ENCODE measurements around the gene GPR107.

GPR107 gene

DNA sequence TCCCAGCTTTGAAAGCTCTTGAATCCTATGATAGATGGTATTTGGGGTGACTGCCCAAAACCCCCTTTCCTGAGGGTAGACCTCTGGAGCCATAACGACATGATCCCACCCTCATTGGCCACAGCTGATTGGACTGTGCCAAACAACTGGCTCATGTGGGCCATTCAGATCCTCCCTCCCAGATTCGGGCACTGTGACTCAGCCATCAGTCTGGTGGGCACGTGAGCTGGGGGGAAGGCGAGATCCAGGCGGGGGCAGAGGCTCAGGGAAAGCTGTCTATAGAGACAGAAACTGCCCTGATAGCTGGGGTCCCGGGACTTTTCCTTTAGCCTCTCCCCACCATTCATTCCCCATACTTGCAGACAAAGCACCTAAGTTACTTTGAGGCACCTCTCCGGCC lies 103.4 kb downstream of the GPR107 start:
- H3K27me3 ChIP-seq (replicated peaks): no peaks in the 10 kb centered on the region
- in situ Hi-C loops (cut with HindIII; ENCODE audit: low pct_ligation_motif_present, low sequenced_read_pairs): no loop called here

DNA sequence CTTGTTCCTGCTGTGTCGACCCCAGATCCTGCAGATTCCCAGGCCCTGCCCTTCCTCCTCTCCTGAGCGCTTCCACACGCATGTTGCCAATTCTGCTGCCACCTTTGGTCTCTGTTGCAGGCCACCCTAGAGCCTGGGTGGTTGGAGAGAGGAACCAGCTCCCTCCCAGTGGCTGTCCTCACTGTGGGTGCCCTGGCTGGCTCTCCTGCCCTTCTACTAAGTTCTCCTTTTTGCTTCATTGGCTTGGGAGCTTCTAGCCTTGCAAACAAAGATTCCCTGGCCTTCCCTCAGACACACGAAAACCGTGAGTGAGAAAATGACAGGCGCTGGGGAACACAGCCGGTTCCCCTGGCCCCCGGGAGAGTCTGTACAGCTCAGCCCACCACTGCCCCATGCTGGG lies 104.3 kb downstream of the GPR107 start:
- TF ChIP-seq, protein P1, sequence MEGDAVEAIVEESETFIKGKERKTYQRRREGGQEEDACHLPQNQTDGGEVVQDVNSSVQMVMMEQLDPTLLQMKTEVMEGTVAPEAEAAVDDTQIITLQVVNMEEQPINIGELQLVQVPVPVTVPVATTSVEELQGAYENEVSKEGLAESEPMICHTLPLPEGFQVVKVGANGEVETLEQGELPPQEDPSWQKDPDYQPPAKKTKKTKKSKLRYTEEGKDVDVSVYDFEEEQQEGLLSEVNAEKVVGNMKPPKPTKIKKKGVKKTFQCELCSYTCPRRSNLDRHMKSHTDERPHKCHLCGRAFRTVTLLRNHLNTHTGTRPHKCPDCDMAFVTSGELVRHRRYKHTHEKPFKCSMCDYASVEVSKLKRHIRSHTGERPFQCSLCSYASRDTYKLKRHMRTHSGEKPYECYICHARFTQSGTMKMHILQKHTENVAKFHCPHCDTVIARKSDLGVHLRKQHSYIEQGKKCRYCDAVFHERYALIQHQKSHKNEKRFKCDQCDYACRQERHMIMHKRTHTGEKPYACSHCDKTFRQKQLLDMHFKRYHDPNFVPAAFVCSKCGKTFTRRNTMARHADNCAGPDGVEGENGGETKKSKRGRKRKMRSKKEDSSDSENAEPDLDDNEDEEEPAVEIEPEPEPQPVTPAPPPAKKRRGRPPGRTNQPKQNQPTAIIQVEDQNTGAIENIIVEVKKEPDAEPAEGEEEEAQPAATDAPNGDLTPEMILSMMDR (IDR thresholded peaks at IDR 0.05; ENCODE audit: low read depth, low read length, missing control alignments): no peak
- H3K4me3 ChIP-seq (ENCODE audit: low read depth, low read length): no peak overlapping the region
- no peak overlapping the region for H3K27ac ChIP-seq
- DNase-seq: no peak
- in situ Hi-C loops (cut with HindIII; ENCODE audit: low pct_ligation_motif_present, low sequenced_read_pairs): no loop called here
- H3K27me3 ChIP-seq (replicated peaks): no peaks in the 10 kb centered on the region
- H3K36me3 ChIP-seq (replicated peaks): no peaks in the 10 kb centered on the region

More for the DNA sequence above, 103.4 kb downstream of the GPR107 start:
- Histone ChIP-seq H3K4me3 (ENCODE audit: low read depth, low read length) (no peak overlapping the region), H3K36me3 (replicated peaks) (no peaks in the 10 kb centered on the region), H3K27ac (no peak overlapping the region)
- TF ChIP-seq, protein P1 (IDR thresholded peaks at IDR 0.05; ENCODE audit: low read depth, low read length, missing control alignments): no peak
- DNase-seq: no peak

DNA sequence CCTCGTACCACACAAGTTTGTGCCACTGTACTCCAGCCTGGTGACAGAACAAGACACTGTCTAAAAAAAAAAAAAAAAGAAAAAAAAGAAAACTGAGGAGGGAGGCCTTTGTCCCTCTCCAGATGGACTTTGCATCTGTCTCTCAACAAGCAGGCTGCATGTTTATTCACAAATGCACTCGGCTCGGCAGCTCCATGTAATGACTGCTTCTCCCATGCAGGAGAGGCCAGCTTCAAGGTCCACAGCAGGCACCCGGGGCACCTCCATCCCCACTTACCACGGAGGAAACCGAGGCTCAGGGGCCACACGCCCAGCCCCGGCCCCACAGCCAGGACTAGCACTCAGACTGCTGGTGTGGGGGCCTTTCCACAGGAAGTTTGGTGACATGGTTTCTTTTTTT lies 105.4 kb downstream of the GPR107 start:
- H3K27ac ChIP-seq: no peak overlapping the region
- no peaks in the 10 kb centered on the region for H3K27me3 ChIP-seq (replicated peaks)
- DNase-seq: no peak
- in situ Hi-C loops (cut with HindIII; ENCODE audit: low pct_ligation_motif_present, low sequenced_read_pairs): no loop called here
- TF ChIP-seq, protein P1 (IDR thresholded peaks at IDR 0.05; ENCODE audit: low read depth, low read length, missing control alignments): no peak
- H3K36me3 ChIP-seq (replicated peaks): no peaks in the 10 kb centered on the region
- no peak overlapping the region for H3K4me3 ChIP-seq (ENCODE audit: low read depth, low read length)

DNA sequence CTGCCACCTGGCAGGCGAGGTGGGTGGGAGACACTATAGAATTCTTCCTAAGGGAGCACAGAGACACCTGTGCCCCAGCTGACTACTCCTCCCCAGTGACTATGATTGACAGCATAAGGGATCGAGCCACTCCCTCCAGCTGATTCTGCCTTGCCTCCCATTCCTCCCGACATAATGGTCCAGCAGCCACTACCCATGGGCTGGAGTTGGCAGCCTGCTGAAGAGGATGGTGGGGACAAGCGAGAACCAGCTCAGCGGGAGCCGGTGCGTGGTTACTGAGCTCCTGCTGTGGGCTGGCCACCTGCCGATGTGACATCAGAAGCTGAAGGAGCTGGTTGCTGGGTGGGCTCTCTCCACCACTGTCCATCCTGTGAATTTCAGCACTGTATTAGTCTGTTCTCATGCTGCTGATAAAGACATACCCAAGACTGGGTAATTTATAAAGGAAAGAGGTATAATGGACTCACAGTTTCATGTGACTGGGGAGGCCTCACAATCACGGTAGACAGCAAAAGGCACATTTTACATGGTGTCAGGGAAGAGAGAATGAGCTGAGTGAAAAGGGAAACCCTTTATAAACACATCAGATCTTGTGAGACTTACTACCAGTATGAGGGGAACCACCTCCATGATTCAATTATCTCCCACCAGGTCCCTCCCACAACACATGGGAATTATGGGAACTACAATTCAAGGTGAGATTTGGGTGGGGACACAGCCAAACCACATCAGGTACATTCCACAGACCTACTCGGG lies 106.4 kb downstream of the GPR107 start:
- in situ Hi-C loops (cut with HindIII; ENCODE audit: low pct_ligation_motif_present, low sequenced_read_pairs): no loop called here
- H3K27me3 ChIP-seq (replicated peaks): no peaks in the 10 kb centered on the region
- H3K36me3 ChIP-seq (replicated peaks): no peaks in the 10 kb centered on the region
- H3K4me3 ChIP-seq (ENCODE audit: low read depth, low read length): no peak overlapping the region
- TF ChIP-seq, protein P1 (IDR thresholded peaks at IDR 0.05; ENCODE audit: low read depth, low read length, missing control alignments): no peak
- no peak for DNase-seq
- no peak overlapping the region for H3K27ac ChIP-seq

DNA sequence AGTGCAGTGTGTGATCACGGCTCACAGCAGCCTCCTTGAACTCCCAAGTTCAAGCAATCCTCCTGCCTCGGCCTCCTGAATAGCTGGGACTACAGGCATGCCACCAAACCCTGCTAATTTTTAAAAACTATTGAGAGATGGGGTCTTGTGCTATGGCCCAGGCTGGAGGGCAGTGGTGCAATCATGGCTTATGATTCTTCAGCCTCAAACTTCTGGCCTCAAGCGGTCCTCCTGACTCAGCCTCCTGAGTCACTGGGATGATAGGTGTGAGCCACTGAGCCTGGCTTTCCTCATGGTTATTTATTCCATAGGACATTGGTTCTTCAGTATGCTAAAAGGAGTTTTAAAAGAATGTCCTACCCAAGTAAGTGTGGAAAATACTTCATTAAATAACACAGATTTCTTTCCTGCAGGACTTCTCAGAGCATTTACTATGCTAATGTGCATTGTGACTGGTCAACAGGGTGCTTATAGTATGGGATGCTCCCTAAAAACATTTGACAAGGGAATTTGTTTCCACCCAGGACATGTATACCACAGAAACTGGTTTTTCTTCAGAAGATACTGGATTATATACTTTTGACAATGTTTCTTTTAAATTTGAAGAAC lies 107.3 kb downstream of the GPR107 start:
- in situ Hi-C loops (cut with HindIII; ENCODE audit: low pct_ligation_motif_present, low sequenced_read_pairs): no loop called here
- H3K36me3 ChIP-seq (replicated peaks): no peaks in the 10 kb centered on the region
- no peak overlapping the region for H3K4me3 ChIP-seq (ENCODE audit: low read depth, low read length)
- H3K27ac ChIP-seq: no peak overlapping the region
- no peaks in the 10 kb centered on the region for H3K27me3 ChIP-seq (replicated peaks)
- TF ChIP-seq, protein P1 (IDR thresholded peaks at IDR 0.05; ENCODE audit: low read depth, low read length, missing control alignments): no peak
- no peak for DNase-seq
